Measurements from ENCODE around the gene ZBTB20.

The ZBTB20 gene

GRCh38 chr3:114756506-114757279 lies 390.4 kb downstream of the ZBTB20 start:
- no peak for DNase-seq

DNA sequence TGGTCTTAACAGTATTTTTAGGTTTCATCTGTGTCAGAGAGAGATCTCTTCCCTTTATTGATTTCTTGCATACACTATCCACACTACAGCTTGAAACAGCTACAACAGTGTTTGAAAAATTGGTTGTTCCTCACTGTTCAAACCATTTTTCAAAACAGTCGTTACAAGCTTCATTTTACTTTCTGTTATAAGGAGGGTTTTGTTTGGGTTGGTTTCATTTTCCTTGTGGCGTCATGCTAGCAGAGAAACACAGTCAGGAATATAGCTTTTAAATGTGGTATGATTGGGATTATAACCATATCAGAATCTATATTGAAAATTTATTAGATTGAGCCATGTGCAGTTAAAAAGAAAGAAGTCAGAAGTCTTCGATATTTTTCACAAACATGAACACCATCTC lies 400.6 kb downstream of the ZBTB20 start:
- DNase-seq = peak; percentile 6

DNA sequence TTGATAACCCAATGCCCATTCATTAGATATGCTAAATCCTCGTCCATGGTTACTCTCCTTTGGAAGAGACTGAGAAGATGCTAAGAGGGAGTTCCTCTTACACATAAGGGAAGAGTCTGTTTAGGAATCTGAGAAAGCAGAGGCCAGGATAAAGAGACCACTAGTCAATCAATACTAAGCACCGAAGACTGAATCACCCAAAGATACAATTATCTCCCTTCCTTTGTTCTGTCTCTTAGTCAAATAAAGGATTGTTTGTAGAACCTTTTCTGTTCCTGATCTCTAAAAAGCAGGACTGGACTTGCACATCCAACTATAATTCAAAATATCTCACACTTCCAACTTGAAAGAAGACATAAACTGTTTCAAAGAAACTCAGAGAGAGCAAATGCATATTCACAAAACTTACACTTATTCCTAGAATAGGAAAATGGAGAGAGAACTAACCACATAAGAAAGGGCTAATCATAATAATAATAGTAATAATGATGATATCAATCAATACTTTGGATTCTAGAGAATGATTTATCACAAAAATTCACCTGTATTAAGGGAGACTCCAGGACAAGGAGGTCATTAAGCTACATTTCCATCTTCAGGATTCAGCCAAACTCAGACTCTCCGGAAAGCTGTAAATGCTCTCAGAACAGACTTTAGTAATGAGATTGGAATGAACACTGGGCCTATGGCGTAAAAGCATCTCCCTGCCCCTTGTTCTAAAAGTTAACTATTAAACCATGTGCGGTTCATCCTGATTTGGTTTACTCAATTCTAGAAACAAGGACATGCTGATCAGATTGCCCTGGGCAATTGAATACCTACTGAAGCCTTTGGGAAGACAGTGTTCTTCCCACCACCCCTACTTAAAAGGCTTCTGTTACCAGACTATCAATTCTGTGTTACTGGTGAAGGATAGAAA lies 401.5 kb downstream of the ZBTB20 start:
- DNase-seq = no peak

- DNase-seq = no peak
Observed at GRCh38 chr3:114743746-114744485, 403.2 kb downstream of the ZBTB20 start.

DNA sequence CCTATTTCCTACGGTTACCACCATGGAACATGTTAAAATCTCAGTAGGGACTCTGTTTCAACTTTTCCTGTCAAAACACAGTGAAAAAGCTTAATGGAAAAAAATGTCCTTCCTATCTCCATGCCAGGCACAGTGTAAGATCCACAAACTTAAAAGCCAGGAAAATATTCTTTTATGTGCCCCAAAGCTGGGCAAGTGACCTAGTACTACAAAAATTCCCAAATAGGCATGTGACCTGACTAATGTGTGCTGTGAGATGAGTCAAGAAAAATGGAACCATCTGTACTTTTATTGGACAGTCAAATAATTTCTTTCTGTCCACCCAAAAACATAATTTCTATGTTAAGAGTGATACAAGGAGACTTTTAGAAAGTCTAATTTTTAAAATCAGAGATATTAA lies 406.0 kb downstream of the ZBTB20 start:
- DNase-seq = no peak

DNA sequence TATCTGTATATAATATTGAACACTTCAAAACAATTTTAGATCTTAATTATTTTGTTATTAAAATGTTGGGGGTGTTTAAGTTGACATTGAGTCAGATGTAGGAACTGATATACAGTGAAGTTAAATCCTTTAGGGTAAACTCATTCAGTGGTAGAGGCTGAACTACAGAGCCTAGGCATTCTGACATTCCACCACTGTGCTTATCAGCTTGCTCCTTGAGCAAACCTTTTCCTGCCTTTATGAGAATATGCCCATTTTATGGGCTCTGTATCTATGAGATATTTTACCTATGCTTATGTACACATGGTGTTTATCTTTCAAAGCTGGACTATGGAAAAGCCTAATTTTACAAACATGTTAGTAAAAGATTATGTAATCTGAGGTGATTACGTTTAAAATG lies 407.5 kb downstream of the ZBTB20 start:
- no peak for DNase-seq

GRCh38 chr3:114732353-114732752 lies 414.7 kb downstream of the ZBTB20 start:
- no peak for DNase-seq

DNA sequence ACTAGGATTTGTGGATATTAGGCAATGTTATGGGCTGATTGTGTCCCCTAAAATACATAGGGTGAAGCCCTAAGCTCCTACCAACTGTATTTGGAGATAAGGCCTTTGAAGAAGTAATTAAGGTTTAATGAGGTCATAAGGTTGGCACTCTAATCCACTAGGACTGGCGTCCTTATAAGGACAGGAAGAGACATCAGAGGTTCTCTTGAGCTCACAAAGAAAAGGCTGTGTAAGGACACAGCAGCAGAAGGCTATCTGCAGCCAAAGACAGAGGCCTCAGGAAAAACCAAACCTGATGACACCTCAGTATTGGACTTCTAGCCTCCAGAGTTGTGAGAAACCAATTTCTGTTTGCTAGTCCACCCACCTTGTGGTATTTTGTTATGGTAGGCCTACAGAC lies 416.7 kb downstream of the ZBTB20 start:
- DNase-seq = no peak

GRCh38 chr3:114727373-114727772 lies 419.7 kb downstream of the ZBTB20 start:
- no peak for DNase-seq

GRCh38 chr3:114725966-114726365 lies 421.1 kb downstream of the ZBTB20 start:
- no peak for DNase-seq

DNA sequence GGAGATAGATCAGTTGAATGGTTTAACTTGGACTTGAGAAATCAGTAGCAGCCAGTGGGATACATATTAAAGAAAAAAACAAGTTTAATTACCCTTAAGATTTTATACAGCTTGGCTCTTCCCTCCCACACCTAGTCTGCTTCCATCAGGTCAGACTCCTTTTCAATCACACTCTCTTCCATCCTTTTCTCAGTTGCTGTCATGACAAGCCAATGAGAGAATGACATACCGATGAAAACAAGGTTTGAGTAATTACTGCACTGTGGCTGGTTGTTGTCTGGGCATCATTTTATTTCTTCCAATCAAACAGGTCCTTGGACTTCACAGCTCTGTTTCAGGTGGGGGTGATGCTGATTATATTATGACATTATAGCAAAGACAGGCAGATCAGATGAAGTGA lies 424.6 kb downstream of the ZBTB20 start:
- DNase-seq = no peak

GRCh38 chr3:114721864-114722263 lies 425.2 kb downstream of the ZBTB20 start:
- DNase-seq = peak; percentile 5

DNA sequence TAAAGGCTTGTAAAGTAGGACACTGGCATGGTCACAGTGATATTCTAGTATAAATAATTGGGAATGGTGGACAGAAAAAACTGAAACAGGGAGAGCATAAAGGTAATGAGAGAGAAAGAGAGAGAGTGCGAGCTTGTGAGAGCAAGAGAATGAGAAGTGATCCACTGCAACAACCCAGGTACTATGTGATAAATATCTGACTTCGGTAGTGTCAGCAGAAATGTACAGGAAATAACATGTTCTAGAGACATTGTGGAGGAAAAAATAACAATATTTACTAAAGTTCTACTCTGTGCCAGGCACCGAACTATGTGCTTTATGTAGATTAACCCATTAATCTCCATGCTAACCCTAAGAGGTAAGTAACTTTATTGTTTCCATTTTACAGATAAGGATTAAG lies 425.9 kb downstream of the ZBTB20 start:
- DNase-seq = no peak

- DNase-seq = no peak
Observed at GRCh38 chr3:114718898-114719210, 428.2 kb downstream of the ZBTB20 start.

DNA sequence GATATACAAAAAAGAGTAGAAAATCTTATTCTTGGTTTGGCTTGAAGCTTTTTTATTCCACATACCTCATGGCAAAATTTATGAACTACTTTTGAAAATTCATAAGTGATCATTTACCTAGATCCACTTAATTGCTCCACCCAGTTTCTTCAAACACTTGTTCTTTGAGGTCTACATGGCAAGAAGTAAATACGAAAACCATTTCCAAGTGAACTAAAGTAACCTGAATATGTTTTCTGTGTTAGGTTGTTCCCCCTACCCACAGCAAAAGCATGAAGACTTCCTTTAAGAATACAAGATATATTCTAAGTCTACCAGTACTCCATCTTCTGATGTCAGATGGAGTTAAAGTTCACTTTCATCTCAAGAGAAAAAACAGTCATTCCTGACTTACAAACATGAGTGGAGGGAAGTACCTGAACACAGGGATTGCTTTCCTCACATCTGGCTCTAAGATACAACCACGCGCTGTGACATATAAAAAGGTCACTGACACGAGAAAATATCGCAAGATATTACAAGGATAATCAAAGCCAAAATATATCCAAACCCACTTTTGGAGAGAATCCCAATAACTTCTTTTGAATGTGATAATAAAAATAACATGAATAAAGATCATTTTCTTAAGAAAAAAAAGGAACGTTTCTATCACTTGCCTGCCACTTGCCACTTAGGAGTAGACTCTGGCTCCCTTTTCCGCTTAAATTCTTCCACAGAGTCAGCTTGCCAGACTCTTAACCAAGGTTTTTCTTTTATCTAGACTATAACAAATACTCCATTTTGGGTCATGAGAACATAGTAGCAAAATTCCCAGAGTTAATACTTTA lies 428.8 kb downstream of the ZBTB20 start:
- no peak for DNase-seq

GRCh38 chr3:114716916-114717315 lies 430.2 kb downstream of the ZBTB20 start:
- no peak for DNase-seq

DNA sequence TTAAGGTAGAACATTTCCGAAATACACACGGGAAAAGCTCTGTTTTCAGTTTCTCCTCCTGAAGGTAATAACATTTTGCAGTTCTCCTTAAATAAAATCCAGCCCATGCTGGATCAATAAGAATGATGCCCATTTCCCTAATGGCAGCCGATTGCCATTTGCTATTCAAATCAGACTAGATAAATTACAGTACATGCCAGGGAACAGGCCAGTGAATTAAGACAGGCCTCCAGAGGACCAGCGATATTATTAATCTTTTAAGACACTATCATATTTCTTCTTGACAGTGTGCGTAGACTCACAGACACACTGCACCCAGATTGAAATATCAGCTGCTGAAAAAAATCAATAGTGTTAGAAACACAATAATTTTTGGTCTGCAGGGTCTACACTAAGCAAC lies 431.0 kb downstream of the ZBTB20 start:
- no peak for DNase-seq

DNA sequence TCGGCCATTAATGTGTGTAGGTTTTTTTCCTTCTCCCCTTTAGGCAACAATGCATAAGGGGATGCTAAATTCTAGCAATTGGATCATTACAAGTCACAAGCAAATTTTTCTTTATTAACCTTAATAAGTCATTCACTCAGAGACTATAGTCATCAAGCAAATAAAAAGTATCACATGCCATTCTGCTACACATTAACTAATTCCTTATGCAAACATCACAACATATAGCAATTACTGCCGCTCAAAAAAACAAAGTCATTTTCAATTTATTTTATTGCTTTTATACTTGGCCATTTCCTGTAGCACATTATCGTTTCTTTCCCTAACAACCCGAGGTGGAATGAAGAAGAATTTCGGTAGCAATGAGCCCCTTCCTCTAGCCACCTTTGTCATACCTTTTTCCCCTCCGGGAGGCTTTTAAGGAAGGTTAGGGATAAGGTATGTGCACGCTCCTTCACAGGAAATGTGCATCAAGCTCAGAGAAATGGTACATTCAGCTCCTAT lies 432.1 kb downstream of the ZBTB20 start:
- no peak for DNase-seq

DNA sequence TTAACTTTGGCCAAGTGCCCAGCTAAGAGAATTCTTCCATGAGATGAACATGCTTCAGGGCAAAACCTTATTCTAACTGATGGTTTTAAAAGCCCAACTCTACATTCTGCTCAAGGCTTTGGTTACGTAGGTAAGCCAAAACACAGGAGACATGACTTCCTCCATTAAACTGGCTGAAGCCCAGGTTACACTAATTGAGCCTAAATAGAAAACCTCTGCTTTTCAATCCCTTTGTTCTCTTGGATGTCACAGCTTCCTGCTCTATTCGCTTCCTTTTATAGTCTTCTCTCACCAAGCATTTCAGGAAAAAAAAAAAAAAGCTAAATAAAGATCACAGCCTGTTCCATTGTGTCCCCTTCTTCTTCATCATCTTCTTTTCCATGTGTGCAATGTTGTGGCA lies 432.9 kb downstream of the ZBTB20 start:
- DNase-seq = no peak

- no peak for DNase-seq
Observed at GRCh38 chr3:114712728-114713492, 434.2 kb downstream of the ZBTB20 start.

DNA sequence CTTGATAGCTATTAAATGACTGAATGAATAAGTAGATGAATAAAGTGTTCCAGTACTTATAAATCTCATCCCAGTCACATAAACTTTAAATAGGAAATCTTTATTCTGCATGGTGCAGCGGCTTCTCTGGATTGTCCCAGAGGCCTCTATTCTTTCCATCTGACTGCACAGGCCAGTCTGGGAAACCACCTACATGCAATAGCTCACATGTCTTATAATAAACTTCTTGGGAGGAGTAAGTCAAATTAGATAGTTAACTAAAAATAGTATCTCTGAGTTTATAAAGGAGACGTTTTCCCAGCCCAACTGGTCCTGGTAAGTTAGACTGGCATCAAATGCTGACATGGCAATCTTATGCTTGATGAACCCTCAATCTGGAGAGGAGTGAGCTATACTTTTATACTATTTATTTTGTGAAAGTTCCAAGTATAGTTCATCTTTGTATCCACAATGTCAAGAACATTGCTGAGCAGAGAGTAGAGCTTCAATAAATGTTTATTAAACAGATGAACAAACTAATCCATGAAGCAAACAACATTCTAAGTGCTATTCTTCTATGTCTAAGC lies 435.7 kb downstream of the ZBTB20 start:
- no peak for DNase-seq

Data from CD4-positive, alpha-beta T cell treated with Interleukin-17A for 1 hour (primary cell).